ENCODE measurements around the gene KLHL29.

The KLHL29 gene

DNA sequence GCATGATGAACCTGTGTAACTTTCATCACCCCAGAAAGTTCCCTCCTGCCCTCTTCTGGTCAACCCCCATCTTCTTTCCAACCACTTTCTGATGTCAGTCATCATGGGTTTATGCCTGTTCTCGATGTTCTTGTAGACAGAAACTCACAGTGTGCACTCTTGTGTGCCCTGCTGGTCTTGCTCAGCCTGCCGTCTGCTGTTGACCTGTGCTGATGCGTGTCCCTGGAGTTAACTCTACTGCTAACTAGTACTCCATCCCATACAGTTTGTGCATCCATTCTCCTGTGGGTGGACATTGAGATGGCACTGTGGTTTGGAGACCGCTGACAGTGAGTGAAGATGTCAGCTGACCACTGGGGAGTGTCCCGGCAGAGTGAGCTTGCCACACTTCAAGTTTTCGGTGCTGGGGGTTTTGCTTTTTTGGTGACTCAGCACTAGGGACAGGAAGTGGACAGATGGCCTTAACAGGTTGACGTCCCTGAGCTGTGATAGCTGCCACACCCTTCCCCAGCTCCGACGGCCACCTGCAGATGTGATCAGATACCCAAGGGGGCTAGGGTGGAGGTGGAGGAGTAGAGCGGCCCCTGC, 14.8 kb downstream of the KLHL29 start:
- no peak for DNase-seq

DNA sequence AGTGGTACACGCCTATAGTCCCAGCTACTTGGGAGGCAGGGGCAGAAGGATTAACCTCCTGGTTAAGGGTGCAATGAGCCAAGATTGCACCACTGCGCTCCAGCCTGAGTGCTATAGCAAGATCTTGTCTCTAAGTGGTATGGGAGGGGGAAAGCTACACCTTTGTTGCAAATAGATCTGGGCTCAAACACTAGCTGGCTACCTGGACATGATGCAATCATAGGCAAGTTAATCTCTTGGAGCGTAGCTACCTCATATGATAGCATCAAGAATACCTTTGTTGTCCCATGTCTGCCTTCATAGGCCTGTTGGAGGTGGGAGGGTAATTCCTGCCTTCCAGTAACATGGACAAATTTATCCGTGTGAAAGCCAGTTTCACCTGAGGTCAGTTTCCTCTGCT, 15.7 kb downstream of the KLHL29 start:
- DNase-seq: no peak

DNA sequence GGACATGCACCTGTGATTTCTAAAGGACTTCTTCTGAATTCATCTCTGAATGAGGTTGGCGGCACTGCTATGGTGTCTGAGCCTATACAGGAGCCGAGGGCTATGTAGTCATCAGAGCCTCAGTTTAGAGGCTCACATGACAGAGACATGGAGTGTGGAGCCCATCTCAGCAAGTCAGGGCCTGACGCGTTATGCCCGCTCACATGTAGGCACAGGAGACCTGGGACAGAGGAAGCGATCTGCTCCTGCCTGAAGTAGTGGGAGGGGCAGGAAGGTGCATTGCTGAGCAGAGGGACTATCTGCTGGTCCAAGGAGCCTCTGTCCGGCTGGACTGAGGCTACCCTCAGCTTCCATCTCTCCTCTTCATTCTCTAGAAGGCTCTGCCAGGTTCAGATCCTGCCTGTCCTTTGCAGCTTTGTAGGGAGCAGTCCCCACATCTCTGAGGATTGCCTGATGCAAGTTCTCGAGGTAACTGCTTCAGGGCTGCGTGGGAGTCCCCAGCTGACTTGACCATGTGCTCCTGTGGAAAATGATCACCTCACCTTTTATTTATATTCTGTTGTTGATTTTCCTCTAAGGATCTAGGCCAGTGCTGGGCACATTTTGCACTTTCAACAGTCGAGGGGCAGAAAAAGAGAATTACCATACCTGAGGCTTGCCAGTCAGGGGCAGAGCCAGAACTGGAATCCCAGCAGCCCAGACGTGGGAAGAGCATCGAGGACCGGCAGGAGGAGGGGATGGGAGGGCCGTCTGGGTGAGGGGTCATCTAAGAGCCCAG, 16.6 kb downstream of the KLHL29 start:
- no peak for DNase-seq

GRCh38 chr2:23402205-23402740, 17.3 kb downstream of the KLHL29 start:
- no peak for DNase-seq

- peak; percentile 61 for DNase-seq
These were observed 19.4 kb downstream of the KLHL29 start for GRCh38 chr2:23404426-23404825.

GRCh38 chr2:23409248-23409647, 24.3 kb downstream of the KLHL29 start:
- no peak for DNase-seq

DNA sequence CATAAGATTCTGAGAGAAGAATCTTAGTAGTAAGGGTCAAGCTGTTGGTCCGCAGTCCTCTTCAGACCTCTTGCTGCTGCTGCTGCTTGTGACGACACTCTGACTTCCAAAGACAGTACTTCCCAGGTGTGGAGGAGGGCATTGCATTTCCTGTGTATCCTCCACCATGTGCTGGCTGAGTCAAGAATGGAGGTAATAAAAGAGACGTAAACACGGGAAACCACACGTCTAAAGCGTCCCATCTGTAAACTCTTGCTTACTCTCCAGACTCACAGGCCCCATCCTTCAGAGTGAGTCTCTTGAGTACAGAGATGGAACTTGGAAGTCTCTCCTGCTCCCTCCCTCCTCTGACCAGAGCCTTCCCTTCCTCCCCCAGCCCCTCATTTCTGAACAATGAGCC, 25.6 kb downstream of the KLHL29 start:
- no peak for DNase-seq

GRCh38 chr2:23411752-23412431, 26.9 kb downstream of the KLHL29 start:
- peak; percentile 56 for DNase-seq

DNA sequence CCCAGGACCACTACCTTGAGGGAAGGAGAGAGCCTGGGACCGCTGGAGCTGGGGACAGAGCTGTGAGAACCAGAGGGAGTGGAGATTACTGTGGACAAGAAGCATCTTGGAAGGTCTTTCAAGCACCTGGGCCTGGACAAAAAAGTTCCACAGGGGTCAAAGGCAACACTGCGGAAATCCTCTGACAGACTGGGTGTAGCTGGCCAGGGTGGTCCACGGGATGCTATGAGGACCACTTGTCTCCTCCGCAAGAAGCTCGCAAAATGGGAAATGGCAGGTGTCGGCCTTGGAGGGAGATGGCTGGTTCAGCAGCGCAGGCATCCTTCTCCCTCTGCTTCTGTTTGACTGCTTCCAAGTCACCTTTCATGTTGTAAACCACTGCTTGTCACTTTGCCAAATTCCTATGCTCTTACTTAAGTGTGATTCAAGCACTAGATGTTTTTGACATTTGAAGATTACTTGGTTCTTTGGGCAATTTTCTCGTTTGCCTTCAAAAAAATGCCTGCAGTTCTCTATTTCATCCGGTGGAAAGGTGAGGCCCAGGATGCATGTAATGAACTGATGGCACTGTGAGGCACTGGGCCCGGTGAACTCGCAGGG, 27.7 kb downstream of the KLHL29 start:
- no peak for DNase-seq

DNA sequence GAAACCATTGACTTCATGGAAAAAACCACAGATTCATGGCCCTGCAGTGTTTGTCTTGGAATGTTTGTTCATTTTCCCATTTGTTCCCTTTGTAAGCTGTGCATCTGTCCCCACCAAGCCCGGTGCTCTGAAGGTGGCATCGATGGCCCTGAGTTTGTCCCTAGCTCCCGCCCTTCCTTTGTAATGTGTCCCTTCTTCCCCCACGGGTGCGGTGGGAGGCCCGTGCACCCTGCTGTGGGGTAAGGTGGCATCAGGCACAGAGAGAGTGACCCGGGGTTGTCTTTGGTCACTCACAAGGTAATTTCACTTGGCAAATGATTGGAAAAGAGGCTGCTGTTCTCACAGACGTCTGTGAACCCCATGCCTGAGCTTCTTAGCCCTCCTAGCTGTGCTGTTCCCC, 28.7 kb downstream of the KLHL29 start:
- DNase-seq: no peak

DNA sequence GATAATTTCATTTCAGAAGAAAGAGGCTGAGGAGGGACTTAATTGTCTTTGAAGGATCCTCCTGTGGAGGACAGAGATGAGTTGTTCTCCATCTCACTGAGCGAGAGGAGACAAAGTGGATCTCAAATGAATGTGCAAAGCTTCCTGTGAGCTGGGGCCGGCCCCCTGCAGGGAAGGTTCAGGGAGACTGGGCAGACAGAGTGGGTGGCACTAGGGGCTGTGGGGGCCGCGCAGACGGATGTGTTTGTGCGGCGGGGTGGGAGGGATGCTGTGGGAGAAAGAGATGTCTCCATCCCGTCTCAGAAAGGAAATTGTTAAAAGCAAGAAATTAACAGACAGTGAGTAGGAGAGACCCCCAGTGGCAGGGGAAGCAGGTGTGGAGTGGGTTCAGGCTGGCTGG, 29.1 kb downstream of the KLHL29 start:
- DNase-seq: no peak

GRCh38 chr2:23414871-23415270, 29.9 kb downstream of the KLHL29 start:
- DNase-seq: no peak

DNA sequence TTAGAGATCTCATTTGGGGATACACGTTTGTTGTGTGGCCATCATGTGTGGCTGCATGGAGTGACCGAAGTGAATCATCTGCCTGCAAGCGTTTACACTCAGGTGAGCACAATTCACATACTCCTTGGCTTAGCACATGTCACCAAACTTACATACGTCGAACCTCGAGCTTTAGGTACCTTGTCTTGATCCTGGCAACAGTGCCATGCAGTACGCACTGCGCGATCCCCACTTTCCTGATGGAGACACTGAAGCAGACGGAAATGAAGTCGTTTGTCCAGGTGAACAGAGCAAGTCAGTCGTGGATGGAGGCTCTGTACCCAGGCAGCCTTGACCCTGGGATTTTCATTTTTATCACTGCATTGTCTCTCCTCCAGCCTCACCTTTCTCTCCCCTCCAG, 32.3 kb downstream of the KLHL29 start:
- no peak for DNase-seq

DNA sequence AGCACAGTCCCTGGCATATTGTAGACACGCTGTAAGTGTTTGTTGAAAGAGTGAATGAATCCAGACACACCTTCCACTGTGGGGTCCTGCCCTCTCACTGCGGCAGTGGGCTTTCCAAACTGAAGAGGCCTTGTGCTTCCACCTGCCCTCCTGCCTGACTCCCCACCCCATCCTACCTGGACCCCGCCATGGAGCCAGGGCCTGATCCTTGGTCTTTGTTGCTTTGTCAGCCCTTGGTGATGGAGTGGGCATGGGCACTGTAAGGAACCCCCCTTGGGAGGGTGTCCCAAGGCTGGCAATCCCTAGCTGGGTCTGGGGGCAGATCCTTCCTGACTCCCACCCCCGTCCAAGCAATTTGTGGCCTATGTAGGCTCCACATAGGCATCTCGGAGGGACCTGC, 33.1 kb downstream of the KLHL29 start:
- DNase-seq: no peak

GRCh38 chr2:23418461-23418911, 33.5 kb downstream of the KLHL29 start:
- peak; percentile 65 for DNase-seq

GRCh38 chr2:23419171-23420090, 34.5 kb downstream of the KLHL29 start:
- no peak for DNase-seq

DNA sequence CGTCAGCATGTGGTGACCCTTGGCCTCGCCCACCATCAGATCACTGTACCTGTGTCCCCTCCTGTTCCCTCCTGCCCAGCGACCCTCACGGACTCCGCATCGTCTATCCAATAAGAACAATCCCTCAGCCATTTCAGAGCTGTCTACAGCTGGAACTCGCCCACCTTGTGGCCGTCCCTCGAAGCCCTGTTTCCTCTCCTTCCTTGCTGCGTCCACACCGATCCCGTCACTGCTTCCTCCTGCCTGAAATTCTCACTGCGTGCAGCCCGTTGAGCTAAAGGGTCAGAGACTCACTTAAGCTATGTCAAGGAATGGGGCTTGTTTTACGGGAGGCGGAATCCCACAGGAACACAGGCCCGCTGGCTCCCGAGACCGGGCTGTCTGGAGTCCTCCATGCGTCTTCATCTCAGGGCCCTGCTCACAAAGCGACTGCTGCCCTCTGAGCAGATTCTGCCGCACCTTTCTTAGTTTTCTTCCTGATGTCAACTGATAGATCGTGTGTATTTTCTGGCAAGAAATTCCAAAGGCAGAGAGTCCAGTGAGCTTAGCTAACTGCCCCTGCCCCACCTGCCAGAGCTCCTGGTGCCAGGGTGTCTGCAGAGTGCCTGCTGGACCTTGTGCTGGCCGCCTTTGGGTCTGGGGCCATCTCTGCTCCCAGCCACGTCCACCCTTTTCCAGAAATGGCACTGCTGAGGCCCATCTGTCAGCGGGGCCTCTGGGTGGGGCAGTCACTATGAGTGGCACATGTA, 35.3 kb downstream of the KLHL29 start:
- no peak for DNase-seq

GRCh38 chr2:23420840-23421476, 36.0 kb downstream of the KLHL29 start:
- no peak for DNase-seq

GRCh38 chr2:23422089-23423061, 37.4 kb downstream of the KLHL29 start:
- no peak for DNase-seq

Measured in amniotic stem cell (primary cell).